Measurements from ENCODE around the gene RUVBL1. TPM values are rescaled to one million over a fixed set of nuclear protein-coding genes. Genes with fewer than 3 reads are reported as not detected.

Gene RUVBL1
- total RNA-seq, 2 donors from 2014 or later = 16.1 to 48.2 TPM

DNA sequence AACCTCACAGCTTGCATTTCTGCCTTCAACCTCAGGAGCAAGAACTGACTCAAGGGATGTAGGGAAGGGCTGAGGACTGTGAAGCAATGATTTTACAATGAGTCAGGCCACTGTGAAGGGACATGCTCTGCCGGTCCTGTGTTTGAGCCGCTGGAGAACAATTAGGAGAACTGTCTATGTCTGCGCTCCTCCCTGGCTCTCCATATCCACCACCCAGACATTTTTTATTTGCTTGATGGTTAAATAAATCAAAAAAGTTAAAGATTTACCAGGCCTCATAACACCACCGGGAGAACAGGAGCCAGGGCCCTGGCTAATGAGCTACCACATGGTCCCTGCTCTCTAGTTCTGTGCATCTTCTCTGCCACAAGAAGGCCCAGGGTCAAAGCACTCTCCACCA, 41.8 kb downstream of the RUVBL1 start:
- H3K9me3 ChIP-seq = no peaks in the 10 kb centered on the region
- no peak overlapping the region for H3K27ac ChIP-seq
- H3K9ac ChIP-seq (ENCODE audit: low read depth in 2 of 2, low read length in 2 of 2) = no peak overlapping the region
- H3K4me3 ChIP-seq = no peak overlapping the region
- TF ChIP-seq, protein P1, sequence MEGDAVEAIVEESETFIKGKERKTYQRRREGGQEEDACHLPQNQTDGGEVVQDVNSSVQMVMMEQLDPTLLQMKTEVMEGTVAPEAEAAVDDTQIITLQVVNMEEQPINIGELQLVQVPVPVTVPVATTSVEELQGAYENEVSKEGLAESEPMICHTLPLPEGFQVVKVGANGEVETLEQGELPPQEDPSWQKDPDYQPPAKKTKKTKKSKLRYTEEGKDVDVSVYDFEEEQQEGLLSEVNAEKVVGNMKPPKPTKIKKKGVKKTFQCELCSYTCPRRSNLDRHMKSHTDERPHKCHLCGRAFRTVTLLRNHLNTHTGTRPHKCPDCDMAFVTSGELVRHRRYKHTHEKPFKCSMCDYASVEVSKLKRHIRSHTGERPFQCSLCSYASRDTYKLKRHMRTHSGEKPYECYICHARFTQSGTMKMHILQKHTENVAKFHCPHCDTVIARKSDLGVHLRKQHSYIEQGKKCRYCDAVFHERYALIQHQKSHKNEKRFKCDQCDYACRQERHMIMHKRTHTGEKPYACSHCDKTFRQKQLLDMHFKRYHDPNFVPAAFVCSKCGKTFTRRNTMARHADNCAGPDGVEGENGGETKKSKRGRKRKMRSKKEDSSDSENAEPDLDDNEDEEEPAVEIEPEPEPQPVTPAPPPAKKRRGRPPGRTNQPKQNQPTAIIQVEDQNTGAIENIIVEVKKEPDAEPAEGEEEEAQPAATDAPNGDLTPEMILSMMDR (IDR thresholded peaks at IDR 0.05) = no peak
- intact Hi-C loops (cut with DNase I) = no loop called here
- no peaks in the 10 kb centered on the region for H3K27me3 ChIP-seq
- peaks cover 7% of the 10 kb centered on the region for H3K4me1 ChIP-seq
- peak; percentile 36 for DNase-seq
- no peaks in the 10 kb centered on the region for H3K36me3 ChIP-seq

- H3K9ac ChIP-seq (ENCODE audit: low read depth in 2 of 2, low read length in 2 of 2) = no peak overlapping the region
- no peaks in the 10 kb centered on the region for H3K36me3 ChIP-seq
- intact Hi-C loops (cut with DNase I) = no loop called here
- TF ChIP-seq, protein P1 (IDR thresholded peaks at IDR 0.05) = no peak
- H3K9me3 ChIP-seq = no peaks in the 10 kb centered on the region
- H3K4me1 ChIP-seq = peaks cover 10% of the 10 kb centered on the region
- H3K4me3 ChIP-seq = no peak overlapping the region
- no peak for DNase-seq
- H3K27me3 ChIP-seq = no peaks in the 10 kb centered on the region
- H3K27ac ChIP-seq = no peak overlapping the region
Measured at GRCh38 chr3:128081226-128081625, 42.4 kb downstream of the RUVBL1 start.

GRCh38 chr3:128080323-128081080, 43.1 kb downstream of the RUVBL1 start:
- intact Hi-C loops (cut with DNase I) = no loop called here
- H3K4me3 ChIP-seq = no peak overlapping the region
- H3K9ac ChIP-seq (ENCODE audit: low read depth in 2 of 2, low read length in 2 of 2) = no peak overlapping the region
- H3K36me3 ChIP-seq = no peaks in the 10 kb centered on the region
- peaks cover 15% of the 10 kb centered on the region for H3K4me1 ChIP-seq
- no peaks in the 10 kb centered on the region for H3K9me3 ChIP-seq
- TF ChIP-seq, protein P1 (IDR thresholded peaks at IDR 0.05) = no peak
- DNase-seq = no peak
- H3K27me3 ChIP-seq = no peaks in the 10 kb centered on the region
- no peak overlapping the region for H3K27ac ChIP-seq

DNA sequence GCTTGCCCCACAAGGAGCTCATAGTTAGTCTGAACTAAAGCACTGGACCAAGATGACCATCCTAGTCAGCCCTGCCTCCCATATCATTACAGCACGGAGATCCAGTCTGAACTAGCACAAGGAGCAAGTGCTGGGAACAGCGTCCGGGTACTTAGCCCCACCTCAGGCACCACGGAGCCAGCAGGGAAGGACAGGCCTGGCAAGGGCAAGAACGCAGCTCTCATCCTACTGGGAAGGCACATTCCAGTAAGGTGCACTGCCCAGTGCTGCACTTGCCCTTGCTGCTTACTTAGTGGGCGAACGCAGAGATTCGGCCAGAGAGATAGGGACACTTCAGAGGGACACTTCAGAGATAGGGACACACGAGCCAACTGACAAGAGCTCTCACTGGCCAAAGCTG, 43.8 kb downstream of the RUVBL1 start:
- Histone ChIP-seq H3K9me3 (no peaks in the 10 kb centered on the region), H3K36me3 (no peaks in the 10 kb centered on the region), H3K4me3 (no peak overlapping the region), H3K27me3 (no peaks in the 10 kb centered on the region), H3K9ac (ENCODE audit: low read depth in 2 of 2, low read length in 2 of 2) (no peak overlapping the region), H3K4me1 (peaks cover 15% of the 10 kb centered on the region), H3K27ac (no peak overlapping the region)
- intact Hi-C loops (cut with DNase I) = loop anchor here (10.0 kb wide), 1 partner anchor 45 kb away; the partner anchor contains the start of gene RUVBL1
- DNase-seq = no peak
- TF ChIP-seq, protein P1 (IDR thresholded peaks at IDR 0.05) = no peak

GRCh38 chr3:128078875-128079274, 44.7 kb downstream of the RUVBL1 start:
- Histone ChIP-seq H3K9ac (ENCODE audit: low read depth in 2 of 2, low read length in 2 of 2) (no peak overlapping the region), H3K36me3 (no peaks in the 10 kb centered on the region)

More at GRCh38 chr3:128078875-128079274, 44.7 kb downstream of the RUVBL1 start:
- intact Hi-C loops (cut with DNase I) = loop anchor here (10.0 kb wide), 1 partner anchor 46 kb away; the partner anchor contains the start of gene RUVBL1
- no peak for DNase-seq
- Histone ChIP-seq H3K27ac (no peak overlapping the region), H3K27me3 (no peaks in the 10 kb centered on the region), H3K9me3 (no peaks in the 10 kb centered on the region), H3K4me1 (peaks cover 15% of the 10 kb centered on the region), H3K4me3 (no peak overlapping the region)
- TF ChIP-seq, protein P1 (IDR thresholded peaks at IDR 0.05) = no peak
